ENCODE measurements around the gene FUT6.

The FUT6 gene

DNA sequence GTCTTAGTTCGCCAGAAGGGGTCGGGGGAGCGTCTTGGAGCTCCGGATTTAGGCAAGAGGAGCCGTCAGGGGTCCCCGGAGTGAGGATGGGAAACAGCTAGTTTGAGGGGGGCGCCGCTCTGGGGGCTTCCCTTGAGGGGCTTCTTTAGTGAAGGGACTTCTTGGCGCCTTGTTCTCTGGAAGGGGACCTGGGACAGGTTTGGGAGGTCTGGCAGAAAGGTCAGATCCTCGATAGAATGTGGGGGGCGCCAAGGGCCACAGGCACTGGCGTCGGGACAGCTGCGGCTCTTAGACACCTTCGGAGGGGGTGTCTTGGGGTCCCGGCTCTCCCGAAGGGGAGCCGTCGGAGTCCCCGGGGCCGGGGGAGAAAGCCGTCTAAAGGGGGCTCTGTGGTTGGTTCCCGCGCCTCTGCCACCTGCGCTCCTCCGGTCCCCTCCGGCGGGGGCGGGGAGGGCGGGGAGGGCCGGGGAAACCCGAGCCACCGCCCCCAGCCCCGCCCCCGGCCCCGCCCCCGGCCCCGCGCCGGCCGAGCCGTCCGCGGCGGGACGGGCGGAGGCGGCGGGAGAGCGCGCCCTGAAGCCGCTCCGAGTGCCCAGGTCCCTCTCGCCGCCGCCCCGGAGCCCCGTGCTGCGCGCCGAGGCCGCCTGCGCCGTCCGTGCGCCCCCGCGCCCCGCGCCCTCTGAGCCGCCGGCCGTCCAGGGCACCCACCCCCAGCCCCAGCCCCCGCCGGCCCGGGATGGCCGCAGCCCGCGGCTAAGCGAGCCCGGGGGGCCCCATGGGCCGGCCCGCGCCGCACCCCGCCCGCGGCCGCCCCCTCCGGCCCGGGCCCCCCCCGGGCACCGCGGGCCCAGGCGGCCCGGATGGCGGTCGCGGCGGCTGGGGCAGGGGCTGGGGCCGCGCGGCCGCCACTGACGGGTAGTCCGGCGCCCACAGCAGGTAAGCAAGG is 34.7 kb downstream of the FUT6 start, which contains the start of gene NRTN:
TSS of gene NRTN (plus strand) at position 552 of the 946 bp plus-strand sequence. CDS start 19,099 bp downstream, outside the sequence.
- DNase-seq (ENCODE audit: low spot score): peak; percentile 43

GRCh38 chr19:5803752-5804515 is 35.6 kb downstream of the FUT6 start:
- DNase-seq (ENCODE audit: low spot score): peak; percentile 90

- DNase-seq (ENCODE audit: low spot score): no peak
These were observed 36.1 kb downstream of the FUT6 start for GRCh38 chr19:5803441-5803751.

DNA sequence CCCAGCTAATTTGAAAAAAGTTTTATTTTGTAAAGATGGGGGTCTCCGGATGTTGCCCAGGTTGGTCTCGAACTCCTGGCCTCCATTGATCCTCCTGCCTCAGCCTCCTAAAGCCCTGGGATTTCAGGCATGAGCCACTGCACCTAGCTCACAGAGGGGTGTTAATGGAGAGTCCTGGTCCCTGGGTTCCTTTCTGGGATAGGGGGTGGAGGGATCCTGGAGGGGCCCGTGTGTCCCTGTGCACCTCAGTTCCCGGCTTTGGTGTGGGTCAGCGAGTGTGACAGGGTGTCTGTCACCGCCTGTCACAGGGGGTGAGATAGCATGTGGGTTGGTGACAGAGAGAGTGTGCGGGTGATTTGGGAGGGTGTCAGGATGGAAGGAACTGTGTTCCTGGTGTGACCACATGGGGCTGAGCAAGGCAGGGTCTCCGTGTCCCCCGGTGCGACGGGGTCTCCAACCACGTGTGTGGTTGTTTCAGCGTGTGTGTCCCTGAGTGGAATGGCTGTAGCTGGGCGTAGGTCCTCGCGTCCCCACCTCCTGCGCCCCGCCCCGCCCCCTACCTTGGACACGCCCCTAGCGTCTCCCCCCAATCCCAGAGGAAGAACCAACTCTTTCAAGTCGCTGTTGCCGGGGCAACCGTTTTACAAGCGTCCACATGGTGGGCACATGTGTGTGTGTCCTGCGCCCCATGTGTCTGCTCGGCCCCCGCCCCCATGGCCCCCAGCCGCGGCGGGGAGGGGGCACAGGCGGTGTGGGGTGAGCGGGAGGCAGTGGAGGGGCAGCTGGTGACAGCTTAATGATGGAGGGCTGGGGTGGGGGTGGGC is 37.5 kb downstream of the FUT6 start:
- DNase-seq (ENCODE audit: low spot score): no peak

DNA sequence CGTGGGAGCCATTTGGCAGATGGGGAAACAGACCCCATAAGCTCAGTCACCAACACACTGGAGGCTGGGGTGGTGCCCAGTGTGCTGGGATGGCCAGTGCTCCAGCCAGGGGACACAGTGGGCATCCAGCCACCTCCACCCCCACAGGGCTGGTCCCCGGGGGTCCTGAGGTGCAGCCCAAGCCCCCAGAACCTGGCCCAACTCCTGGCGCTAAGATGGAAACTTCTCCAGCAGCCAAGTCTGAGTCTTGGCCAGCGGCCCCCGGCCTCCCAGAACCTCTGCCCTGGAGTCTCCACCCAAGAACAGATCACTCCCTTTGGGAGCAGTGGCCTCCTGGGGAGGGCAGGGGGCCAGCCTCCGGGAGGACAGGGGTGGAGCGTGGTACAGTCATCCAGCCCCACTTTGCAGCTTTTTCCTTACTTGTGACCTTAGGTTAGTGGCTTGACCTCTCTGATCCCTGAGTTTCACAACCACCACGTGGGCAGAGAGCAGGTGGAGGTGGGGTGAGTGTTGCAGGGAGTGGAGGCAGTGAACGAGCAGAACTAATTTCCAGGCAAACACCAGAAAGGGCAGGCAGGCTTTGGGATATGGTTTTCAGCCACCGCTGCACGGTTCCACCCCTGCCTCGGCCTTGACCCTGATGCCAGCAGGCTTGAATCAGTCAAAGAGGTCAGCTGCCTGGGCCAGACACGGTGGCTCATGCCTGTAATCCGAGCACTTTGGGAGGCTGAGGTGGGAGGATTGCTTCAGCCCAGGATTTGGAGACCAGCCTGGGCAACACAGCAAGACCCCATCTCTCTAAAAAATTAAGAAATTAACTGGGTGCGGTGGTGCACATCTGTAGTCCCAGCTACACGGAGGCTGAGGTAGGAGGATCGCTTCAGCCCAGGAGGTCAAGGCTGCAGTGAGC is 38.9 kb downstream of the FUT6 start:
- DNase-seq (ENCODE audit: low spot score): no peak

DNA sequence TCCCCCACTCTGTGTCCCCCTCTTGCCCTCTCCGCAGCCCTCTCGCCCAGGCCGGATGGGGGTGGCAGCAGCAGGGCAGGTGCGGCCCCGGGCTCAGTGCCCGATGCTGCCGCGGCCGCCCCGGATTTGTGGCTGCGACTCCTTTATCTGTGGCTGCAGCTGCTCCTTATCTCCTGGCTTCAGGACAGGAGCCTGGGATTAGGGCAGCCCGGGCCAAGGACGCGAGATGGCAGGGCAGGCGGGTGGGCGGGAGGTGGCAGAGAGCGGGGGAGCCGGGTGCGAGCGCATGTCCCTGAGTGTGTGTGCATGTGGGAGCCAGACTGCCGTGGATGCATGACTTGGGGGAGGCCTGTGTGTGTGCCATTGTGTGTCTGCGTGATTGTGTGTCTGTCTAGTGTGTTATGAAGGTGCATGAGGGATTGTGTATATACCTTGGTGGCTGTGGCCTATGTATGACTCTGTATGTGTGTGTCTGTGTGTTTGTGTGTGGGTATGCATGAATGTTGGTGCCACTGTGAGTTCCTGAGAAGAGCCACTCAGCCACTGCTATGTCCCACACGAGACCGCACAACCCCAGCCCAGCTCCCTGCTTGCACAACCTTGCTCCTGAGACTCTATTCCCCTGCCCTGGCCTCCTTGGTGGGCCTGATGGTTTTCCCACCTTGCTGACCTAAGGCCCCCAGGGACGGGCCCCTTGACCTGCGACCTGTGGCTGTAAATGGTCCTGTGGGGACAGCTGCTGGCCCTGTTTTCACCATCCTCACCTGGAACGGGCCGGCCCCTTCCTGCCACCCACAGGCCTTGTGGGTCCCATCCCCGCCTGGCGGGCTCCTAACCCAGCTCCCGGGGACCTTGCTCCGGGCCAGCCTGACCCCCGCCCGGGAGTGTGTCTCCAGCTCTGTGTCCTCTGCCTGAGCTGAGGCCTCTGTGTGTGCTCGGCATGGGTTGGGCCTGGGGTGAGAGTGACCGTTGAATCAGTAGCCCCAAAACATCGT is 40.0 kb downstream of the FUT6 start:
- DNase-seq (ENCODE audit: low spot score): no peak

- DNase-seq (ENCODE audit: low spot score): no peak
These were observed 41.3 kb downstream of the FUT6 start for GRCh38 chr19:5798244-5798643.

DNA sequence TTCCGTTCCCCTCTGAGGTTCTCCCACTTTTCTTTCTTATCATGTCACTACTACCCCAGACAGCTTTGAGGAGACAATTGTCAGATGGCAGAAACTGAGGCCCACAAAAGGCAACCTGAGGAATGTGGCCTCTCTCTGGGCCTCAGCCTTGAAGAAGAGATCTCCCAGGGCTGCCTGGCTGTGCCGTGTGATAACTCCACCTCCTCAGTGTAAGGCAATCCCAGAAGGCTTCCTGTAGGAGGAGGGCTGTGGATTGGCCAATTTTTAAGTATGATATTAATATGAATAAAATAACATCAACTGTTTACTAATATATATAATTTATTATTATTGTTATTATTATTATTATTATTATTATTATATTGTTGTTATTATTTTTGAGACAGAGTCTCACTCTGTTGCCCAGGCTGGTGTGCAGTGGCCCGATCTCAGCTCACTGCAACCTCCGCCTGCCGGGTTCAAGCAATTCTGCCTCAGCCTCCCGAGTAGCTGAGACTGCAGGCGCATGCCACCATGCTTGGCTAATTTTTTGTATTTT is 44.1 kb downstream of the FUT6 start:
- DNase-seq (ENCODE audit: low spot score): no peak

DNA sequence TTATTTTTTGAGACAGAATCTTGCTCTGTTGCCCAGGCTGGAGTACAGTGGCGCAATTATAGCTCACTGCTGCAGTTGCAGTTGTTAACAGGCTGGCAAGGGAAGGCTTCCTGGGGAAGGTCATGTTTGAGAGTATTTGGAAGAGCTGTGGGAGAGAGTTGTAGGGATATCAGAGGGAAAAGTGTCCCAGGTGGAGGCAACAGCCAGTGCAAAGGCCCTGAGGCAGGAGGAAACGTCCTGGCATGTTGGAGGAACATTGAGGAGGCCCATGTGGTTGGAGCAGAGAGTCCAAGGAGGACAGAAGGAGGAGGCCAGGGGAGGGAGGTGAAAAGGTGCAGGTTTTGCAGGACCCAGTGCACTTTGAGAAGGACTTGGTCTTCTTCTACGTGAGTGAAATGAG is 46.3 kb downstream of the FUT6 start:
- DNase-seq (ENCODE audit: low spot score): no peak

- no peak for DNase-seq (ENCODE audit: low spot score)
These were observed 47.3 kb downstream of the FUT6 start for GRCh38 chr19:5792224-5792623.

- DNase-seq (ENCODE audit: low spot score): peak; percentile 98
These were observed 48.7 kb downstream of the FUT6 start, which contains the start of gene DUS3L for GRCh38 chr19:5790559-5791520. Gene DUS3L, minus strand, starts transcription at chr19:5791163. Its CDS starts 22 bp downstream, at chr19:5791141.

DNA sequence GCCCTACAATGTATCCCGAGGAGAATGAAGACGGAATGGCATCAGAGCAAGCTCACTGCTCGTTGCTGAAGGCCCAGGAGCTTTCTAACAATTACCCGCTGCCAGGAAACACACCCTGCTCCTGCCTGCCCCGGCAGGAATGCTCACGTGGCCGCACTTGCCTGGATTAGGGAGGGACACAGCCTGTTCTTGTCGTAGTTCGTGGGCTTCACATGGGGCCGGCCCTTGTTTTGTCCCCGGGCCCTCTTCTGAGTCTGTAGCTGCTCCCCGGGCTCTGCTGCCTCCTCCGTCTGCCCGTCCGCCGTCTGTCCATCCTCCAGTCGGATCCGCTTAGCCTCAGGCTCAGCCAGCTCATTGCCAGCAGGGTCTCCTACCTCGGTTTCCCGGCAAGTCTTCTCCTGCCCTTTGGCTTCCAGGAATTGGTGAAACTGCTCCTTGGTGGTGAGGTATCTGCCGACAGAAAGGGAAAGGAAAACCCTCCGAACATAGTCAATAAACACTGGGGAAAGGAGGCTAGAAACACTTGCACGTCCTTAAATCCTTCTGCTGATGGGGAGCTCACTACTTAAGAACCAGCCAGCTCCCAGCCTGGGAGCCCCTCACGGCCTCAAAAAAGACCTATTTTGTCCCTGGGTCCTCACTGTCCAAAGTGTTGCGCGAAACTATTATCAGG is 49.5 kb downstream of the FUT6 start:
- DNase-seq (ENCODE audit: low spot score): no peak

- DNase-seq (ENCODE audit: low spot score): no peak
These were observed 50.1 kb downstream of the FUT6 start for GRCh38 chr19:5789351-5789761.

GRCh38 chr19:5788422-5788821 is 51.1 kb downstream of the FUT6 start:
- no peak for DNase-seq (ENCODE audit: low spot score)

DNA sequence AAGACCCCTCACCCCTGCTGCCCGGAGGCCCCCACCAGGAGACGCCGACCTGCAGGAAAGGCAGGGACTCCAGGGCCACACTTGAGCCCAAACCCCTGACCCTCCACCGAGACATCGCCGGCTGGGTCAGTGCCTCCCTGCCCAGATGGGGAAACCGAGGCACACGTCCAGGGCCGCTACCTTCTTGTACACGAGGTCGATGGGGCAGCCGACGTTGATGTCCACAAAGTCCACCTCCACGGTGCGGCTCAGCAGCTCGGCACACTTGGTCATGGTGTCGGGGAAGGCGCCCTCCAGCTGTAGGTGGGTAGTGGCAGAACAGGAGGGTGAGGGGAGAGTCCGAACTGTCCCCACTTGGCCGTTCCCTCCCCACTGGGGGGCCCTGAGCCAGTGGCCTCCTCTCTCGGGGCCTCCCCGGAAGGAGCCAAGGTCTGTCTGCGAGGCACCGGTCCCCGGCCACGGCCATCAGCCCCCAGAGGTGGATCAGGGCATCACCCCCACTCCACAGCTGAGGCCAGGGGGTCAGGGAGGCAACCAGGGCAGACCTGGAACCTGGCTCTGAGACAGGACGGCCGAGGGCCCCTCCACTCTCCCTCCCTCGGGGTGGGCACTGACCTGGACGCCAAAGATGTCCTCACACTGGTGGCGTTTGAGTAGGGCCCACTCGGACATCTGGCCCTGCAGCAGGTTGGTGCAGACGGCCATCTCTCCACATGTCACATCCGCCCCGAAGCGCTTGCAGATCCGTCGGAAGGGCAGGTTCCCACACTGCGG is 51.9 kb downstream of the FUT6 start:
- no peak for DNase-seq (ENCODE audit: low spot score)

DNA sequence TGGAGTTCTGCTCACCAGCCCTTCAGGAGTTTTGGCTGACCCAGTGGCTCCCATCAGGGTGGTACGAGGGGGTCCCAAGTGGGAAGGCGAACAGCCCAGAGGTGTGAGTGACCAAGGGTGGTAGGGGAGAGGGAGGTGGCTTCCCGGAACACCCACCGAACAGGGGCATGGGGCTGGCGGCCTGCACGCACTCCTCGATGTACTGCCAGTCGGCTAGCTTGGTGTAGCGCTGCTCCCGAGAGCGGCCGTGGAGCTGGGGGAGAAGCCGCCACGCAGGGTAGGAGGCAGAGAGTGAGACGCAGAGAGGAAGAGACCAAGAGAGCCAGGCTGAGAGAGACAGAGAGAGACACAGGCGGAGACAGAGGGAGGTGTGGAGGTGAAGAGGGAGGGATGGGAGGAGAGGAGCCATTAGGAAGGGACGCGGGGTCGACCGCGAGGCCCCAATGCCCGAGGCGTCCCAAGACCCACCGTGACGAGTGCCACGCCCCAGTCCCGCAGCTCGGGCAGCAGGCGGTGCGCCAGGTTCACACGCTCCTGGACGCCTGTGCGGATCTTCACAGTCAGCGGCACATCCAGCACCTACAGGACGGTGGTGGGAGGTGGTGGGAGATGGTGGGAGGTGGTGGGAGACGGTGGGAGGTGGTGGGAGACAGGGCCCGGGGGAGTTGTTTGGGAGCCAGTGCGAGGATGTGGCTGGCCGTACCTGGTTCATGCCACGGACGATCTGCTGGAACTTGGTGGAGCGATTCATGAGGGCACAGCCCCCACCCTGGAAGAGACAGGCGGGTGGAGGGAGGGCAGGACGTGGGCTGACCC is 52.7 kb downstream of the FUT6 start:
- DNase-seq (ENCODE audit: low spot score): no peak
